GM19351 (cell line): ENCODE results near the gene TP53TG5.

ENCODE experiments used
- ATAC-seq: cut with Tn5 transposase; IDR thresholded peaks from one replicate; pipeline ENCODE4 v1.9.1; 2021; ENCODE audit warnings: mild to moderate bottlenecking, moderate library complexity; ENCODE audit not compliant: unreplicated experiment

TP53TG5 gene

GRCh38 chr20:45378191-45378590 lies at the start of gene TP53TG5:
Gene TP53TG5 (minus strand): TSS chr20:45378325. CDS start chr20:45378236, 89 bp downstream.
- no peak for ATAC-seq

GRCh38 chr20:45427236-45428149 lies 49.4 kb upstream of the TP53TG5 start:
- ATAC-seq, result no peak

- no peak for ATAC-seq
These were observed 48.3 kb upstream of the TP53TG5 start for GRCh38 chr20:45426320-45427016.

GRCh38 chr20:45425561-45425960 lies 47.4 kb upstream of the TP53TG5 start:
- ATAC-seq, result no peak

- no peak for ATAC-seq
These were observed 45.6 kb upstream of the TP53TG5 start for GRCh38 chr20:45423700-45424099.

GRCh38 chr20:45420125-45420524 lies 42.0 kb upstream of the TP53TG5 start:
- ATAC-seq, result no peak

- ATAC-seq, result peak; percentile 80
These were observed 41.3 kb upstream of the TP53TG5 start for GRCh38 chr20:45419188-45420091.

GRCh38 chr20:45416917-45417316 lies 38.8 kb upstream of the TP53TG5 start:
- ATAC-seq, result no peak

GRCh38 chr20:45415822-45416637 lies 37.9 kb upstream of the TP53TG5 start, which contains the start of gene PIGT:
Gene PIGT (plus strand): TSS chr20:45416141. CDS start chr20:45416157, 16 bp downstream.
- peak; percentile 73 for ATAC-seq

- ATAC-seq, result no peak
These were observed 35.4 kb upstream of the TP53TG5 start for GRCh38 chr20:45413479-45413878.

GRCh38 chr20:45412653-45413052 lies 34.5 kb upstream of the TP53TG5 start:
- no peak for ATAC-seq

- ATAC-seq, result no peak
These were observed 32.8 kb upstream of the TP53TG5 start for GRCh38 chr20:45410887-45411286.

- no peak for ATAC-seq
These were observed 31.6 kb upstream of the TP53TG5 start for GRCh38 chr20:45409521-45410272.

GRCh38 chr20:45408646-45409213 lies 30.6 kb upstream of the TP53TG5 start:
- no peak for ATAC-seq

GRCh38 chr20:45407783-45408645 lies 29.9 kb upstream of the TP53TG5 start, which contains the start of gene DBNDD2:
Gene DBNDD2 (plus strand): TSS chr20:45408289. CDS start chr20:45408468, 179 bp downstream.
- no peak for ATAC-seq

GRCh38 chr20:45407067-45407745 lies 29.1 kb upstream of the TP53TG5 start:
- no peak for ATAC-seq
